HepG2 (cell line): ENCODE data around the gene AMZ2. TPM values are rescaled to one million over a fixed set of nuclear protein-coding genes. Genes with fewer than 3 reads are reported as not detected.

Source experiments
- ATAC-seq: fragments of 200-7000 bp; cut with Tn5 transposase; 3 replicates; pipeline ENCODE4 v1.9.1; 2020; ENCODE audit warnings: mild to moderate bottlenecking, moderate library complexity
- BruUV-seq: library from RNA; stranded (reverse); fragments of 400-500 nt; replicated peaks from 2 replicates; lab custom pipeline; 2021; lab: Mats Ljungman, UMichigan
- CTCF ChIA-PET: fragments of 300-600 bp; formaldehyde crosslinking; extraction: SDS; loops from one replicate; lab custom pipeline; 2021; ENCODE audit warnings: low total read pairs, inconsistent platforms, low intra/inter-chr PET ratio; lab: Yijun Ruan, JAX
- POLR2A ChIA-PET: fragments of 350-600 bp; sonication (Branson Sonifier 250); formaldehyde crosslinking; loops from one replicate; lab custom pipeline; 2020; ENCODE audit warnings: antibody characterized with exemption, inconsistent platforms; lab: Yijun Ruan, JAX
- DNase-seq: peaks from one replicate; pipeline ENCODE4 v3.0.0-alpha.2; 2015; ENCODE audit warnings: low spot score
- FAIRE-seq: peaks from 3 replicates; lab custom pipeline; 2011; peaks lifted over from hg19 to GRCh38; lab: Jason Lieb, UNC
- H2AFZ ChIP-seq: one replicate; pipeline ENCODE4 v1.6.1; 2011; ENCODE audit warnings: low read length, inconsistent platforms
- H3K27ac ChIP-seq: fragments of 300-600 bp; 3 replicates; pipeline ENCODE4 v1.8.0; 2011; ENCODE audit warnings: mixed run types, mild to moderate bottlenecking, mixed read lengths, low read length, inconsistent platforms; ENCODE audit not compliant: insufficient read depth; ENCODE audit errors: extremely low read length
- H3K27me3 ChIP-seq, 2 experiments: fragments of 200-600 bp in 1 of 2; 2 replicates in 1 of 2; 3 replicates in 1 of 2; pipeline versions ENCODE4 v1.6.0 to v1.8.0; 2011; ENCODE audit warnings: low read length in 2 of 2, mild to moderate bottlenecking in 2 of 2, moderate library complexity in 2 of 2, inconsistent platforms in 1 of 2; ENCODE audit not compliant: insufficient read depth in 2 of 2, control insufficient read depth in 1 of 2
- H3K36me3 ChIP-seq, 2 experiments: fragments of 200-600 bp in 1 of 2; replicated peaks in 1 of 2; 2 replicates in 1 of 2; 3 replicates in 1 of 2; pipeline versions ENCODE4 v1.5.1 to v1.8.0; 2011; ENCODE audit warnings: low read length in 2 of 2, inconsistent platforms in 1 of 2; ENCODE audit not compliant: insufficient read depth in 2 of 2, control insufficient read depth in 1 of 2
- H3K4me1 ChIP-seq: 2 replicates; pipeline ENCODE4 v1.5.1; 2012; ENCODE audit warnings: low read length, inconsistent platforms; ENCODE audit not compliant: insufficient read depth
- H3K4me2 ChIP-seq: 2 replicates; pipeline ENCODE4 v1.6.0; 2011; ENCODE audit warnings: low read depth, low read length, inconsistent platforms
- H3K4me3 ChIP-seq, 3 experiments: fragments of 200-600 bp in 1 of 3; sonication (generic), shearing (Covaris generic) in 1 of 3; replicated peaks in 1 of 3; 2 replicates each; pipeline ENCODE4 v1.5.1; 2011 to 2016; ENCODE audit warnings: low read length in 3 of 3, inconsistent platforms in 2 of 3, low read depth in 2 of 3, mild to moderate bottlenecking in 2 of 3, control low read depth in 1 of 3, mixed read lengths in 1 of 3; ENCODE audit not compliant: insufficient read depth in 1 of 3
- H3K79me2 ChIP-seq: one replicate; pipeline ENCODE4 v1.6.1; 2011; ENCODE audit warnings: low read length, inconsistent platforms; ENCODE audit not compliant: insufficient read depth
- H3K9ac ChIP-seq: 2 replicates; pipeline ENCODE4 v1.6.0; 2011; ENCODE audit warnings: mild to moderate bottlenecking, low read depth, low read length, inconsistent platforms; ENCODE audit not compliant: insufficient read depth
- H3K9me3 ChIP-seq: 2 replicates; pipeline ENCODE4 v1.5.1; 2012; ENCODE audit warnings: mild to moderate bottlenecking, low read length
- H4K20me1 ChIP-seq: 2 replicates; pipeline ENCODE4 v1.6.0; 2011; ENCODE audit warnings: inconsistent platforms, mild to moderate bottlenecking, low read length, moderate library complexity; ENCODE audit not compliant: insufficient read depth
- CEBPB ChIP-seq: IDR thresholded peaks from 2 replicates; pipeline ENCODE4 v1.6.1; 2011; ENCODE audit warnings: low read depth, low read length, improper control_type of control experiment, borderline replicate concordance
- CEBPG ChIP-seq: IDR thresholded peaks from 2 replicates; pipeline ENCODE4 v1.6.1; 2016
- CTCF ChIP-seq: sonication (generic); formaldehyde crosslinking; IDR thresholded peaks from 2 replicates; pipeline ENCODE4 v1.5.0; 2020; ENCODE audit warnings: mild to moderate bottlenecking, missing genetic modification reagents, moderate library complexity
- GPBP1L1 ChIP-seq: sonication (generic); formaldehyde crosslinking; IDR thresholded peaks from 2 replicates; pipeline ENCODE4 v1.5.0; 2020; ENCODE audit warnings: mild to moderate bottlenecking, missing genetic modification reagents
- RCOR2 ChIP-seq: IDR thresholded peaks from 2 replicates; pipeline ENCODE4 v1.6.1; 2016; ENCODE audit warnings: missing biosample characterization, missing genetic modification reagents
- RNF2 ChIP-seq: fragments of 450-650 bp; conservative IDR thresholded peaks from 2 replicates; pipeline ENCODE4 v1.6.1; 2016; ENCODE audit warnings: low read depth
- ZNF17 ChIP-seq: sonication (generic); formaldehyde crosslinking; IDR thresholded peaks from 2 replicates; pipeline ENCODE4 v1.5.0; 2020; ENCODE audit warnings: mild to moderate bottlenecking, missing genetic modification reagents
- ZNF24 ChIP-seq: fragments of 450-650 bp; IDR thresholded peaks from 2 replicates; pipeline ENCODE4 v1.6.1; 2017; ENCODE audit warnings: antibody characterized with exemption, mild to moderate bottlenecking
- ZNF335 ChIP-seq: sonication (generic); formaldehyde crosslinking; IDR thresholded peaks from 2 replicates; pipeline ENCODE4 v1.4.0; 2020; ENCODE audit warnings: missing genetic modification reagents
- ZNF616 ChIP-seq: sonication (generic); formaldehyde crosslinking; IDR thresholded peaks from 2 replicates; pipeline ENCODE4 v1.5.0; 2020; ENCODE audit warnings: low read depth, mild to moderate bottlenecking, missing genetic modification reagents
- ZSCAN22 ChIP-seq: sonication (generic); formaldehyde crosslinking; IDR thresholded peaks from 2 replicates; pipeline ENCODE4 v1.4.0; 2020; ENCODE audit warnings: mild to moderate bottlenecking, missing genetic modification reagents
- WGBS: methylation state at CpG from one replicate; pipeline ENCODE4 v1.1.6; 2017; ENCODE audit warnings: low lambda C conversion rate; 5-methylcytosine and 5-hydroxymethylcytosine counted together
- in situ Hi-C: cut with HindIII; loops from 2 replicates; pipeline ENCODE4 v1.10.0; 2017; ENCODE audit warnings: low pct_unique_long_range_greater_than_20kb; ENCODE audit not compliant: extremely low pct_ligation_motif_present
- intact Hi-C: fragments of 100-400 bp; cut with micrococcal nuclease; formaldehyde crosslinking; loops from one replicate; pipeline ENCODE4 v1.10.0; 2022; ENCODE audit not compliant: unreplicated experiment
- polyA plus RNA-seq, 8 experiments: library from polyadenylated mRNA; depleted of rRNA in 3 of 8; stranded (reverse) in 7 of 8; unstranded in 1 of 8; fragments of >200 nt; fragmentation: Illumina TruSeq in 4 of 8; extraction: Trizol in 4 of 8; gene quantifications; 2 replicates each; pipeline versions ENCODE4 v1.2.1 to v1.2.3, GENCODE V29; 2011 to 2016; ENCODE audit warnings: low read depth in 4 of 8, missing spikeins in 1 of 8, mixed read lengths in 1 of 8; ENCODE audit not compliant: insufficient read depth in 1 of 8
- total RNA-seq, 5 experiments: library from RNA; depleted of rRNA; stranded (reverse); fragments of >200 nt; fragmentation: Illumina TruSeq; extraction: Trizol; gene quantifications; 2 replicates each; pipeline ENCODE4 v1.2.3, GENCODE V29; 2016; ENCODE audit warnings: low read depth in 1 of 5
- TF ChIP-seq, protein P1 (sequence below): sonication (generic); formaldehyde crosslinking; IDR thresholded peaks from 2 replicates; pipeline ENCODE4 v1.8.1; 2023; ENCODE audit warnings: mild to moderate bottlenecking, missing genetic modification reagents
- TF ChIP-seq, protein P2 (sequence below): sonication (generic); formaldehyde crosslinking; conservative IDR thresholded peaks from 2 replicates; pipeline ENCODE4 v1.4.0; 2020; ENCODE audit warnings: mild to moderate bottlenecking, missing genetic modification reagents, moderate library complexity

The AMZ2 gene
- total and polyA plus RNA-seq, 2 of the 13 experiments (the other 11 are each of a cell fraction or from before 2014, with no cell fraction given): 86.9 to 90.2 TPM

GRCh38 chr17:68297195-68297594, 49.4 kb downstream of the AMZ2 start:
- FAIRE-seq (no peak), DNase-seq (no peak), ATAC-seq (no peak)
- BruUV-seq: no TSS peak
- no peak overlapping the region for H2AFZ ChIP-seq
- H3K4me1 ChIP-seq: peaks cover 60% of the 10 kb centered on the region
- no peaks in the 10 kb centered on the region for H4K20me1 ChIP-seq
- H3K27me3 ChIP-seq: no peaks in the 10 kb centered on the region
- TF ChIP-seq RCOR2 (CRISPR knock-in tag) (no peak), ZSCAN22 (no peak), ZNF24 (no peak), CEBPB (0 out of 2 replicates have a peak, but pooled peaks have one; percentile 10), ZNF17 (CRISPR knock-in tag) (no peak), CEBPG (0 out of 2 replicates have a peak, but pooled peaks have one; percentile 3), RNF2 (no peak)
- TF ChIP-seq, protein P1, sequence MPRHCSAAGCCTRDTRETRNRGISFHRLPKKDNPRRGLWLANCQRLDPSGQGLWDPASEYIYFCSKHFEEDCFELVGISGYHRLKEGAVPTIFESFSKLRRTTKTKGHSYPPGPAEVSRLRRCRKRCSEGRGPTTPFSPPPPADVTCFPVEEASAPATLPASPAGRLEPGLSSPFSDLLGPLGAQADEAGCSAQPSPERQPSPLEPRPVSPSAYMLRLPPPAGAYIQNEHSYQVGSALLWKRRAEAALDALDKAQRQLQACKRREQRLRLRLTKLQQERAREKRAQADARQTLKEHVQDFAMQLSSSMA (CRISPR knock-in tag): no peak
- intact Hi-C loops (no loop called here), in situ Hi-C loops (loop anchor here (25.0 kb wide), 1 partner anchor 465 kb away; no protein-coding TSS in a partner anchor)
- no peak overlapping the region for H3K4me2 ChIP-seq
- no peak overlapping the region for H3K9ac ChIP-seq
- no peaks in the 10 kb centered on the region for H3K36me3 ChIP-seq
- no peaks in the 10 kb centered on the region for H3K9me3 ChIP-seq
- H3K27ac ChIP-seq: no peak overlapping the region
- ChIA-PET POLR2A (interaction anchor here (1.5 kb wide), 1 partner anchor 86 kb away, joined by 6 read pairs; no protein-coding TSS in a partner anchor), CTCF (no interaction called here)
- WGBS: 79% methylated on average over 4 of the region's 4 CpGs
- no peak overlapping the region for H3K4me3 ChIP-seq
- peaks cover 3% of the 10 kb centered on the region for H3K79me2 ChIP-seq

- no peaks in the 10 kb centered on the region for H3K36me3 ChIP-seq
- CTCF ChIA-PET: no interaction called here
- intact Hi-C loops (no loop called here), in situ Hi-C loops (loop anchor here (25.0 kb wide), 1 partner anchor 464 kb away; no protein-coding TSS in a partner anchor)
- no peak overlapping the region for H3K27ac ChIP-seq
- peaks cover 61% of the 10 kb centered on the region for H3K4me1 ChIP-seq
- DNase-seq (no peak), FAIRE-seq (no peak), ATAC-seq (no peak)
- H2AFZ ChIP-seq: no peak overlapping the region
- H3K4me3 ChIP-seq: no peak overlapping the region
- H3K4me2 ChIP-seq: no peak overlapping the region
- POLR2A ChIA-PET: no interaction called here
- no TSS peak for BruUV-seq
- peaks cover 2% of the 10 kb centered on the region for H3K79me2 ChIP-seq
- no peaks in the 10 kb centered on the region for H3K9me3 ChIP-seq
- H3K9ac ChIP-seq: no peak overlapping the region
- H3K27me3 ChIP-seq: no peaks in the 10 kb centered on the region
- H4K20me1 ChIP-seq: no peaks in the 10 kb centered on the region
- TF ChIP-seq ZNF616 (CRISPR knock-in tag) (no peak), CTCF (CRISPR knock-in tag) (no peak), ZNF335 (CRISPR knock-in tag) (no peak), GPBP1L1 (CRISPR knock-in tag) (no peak)
- TF ChIP-seq, protein P2, sequence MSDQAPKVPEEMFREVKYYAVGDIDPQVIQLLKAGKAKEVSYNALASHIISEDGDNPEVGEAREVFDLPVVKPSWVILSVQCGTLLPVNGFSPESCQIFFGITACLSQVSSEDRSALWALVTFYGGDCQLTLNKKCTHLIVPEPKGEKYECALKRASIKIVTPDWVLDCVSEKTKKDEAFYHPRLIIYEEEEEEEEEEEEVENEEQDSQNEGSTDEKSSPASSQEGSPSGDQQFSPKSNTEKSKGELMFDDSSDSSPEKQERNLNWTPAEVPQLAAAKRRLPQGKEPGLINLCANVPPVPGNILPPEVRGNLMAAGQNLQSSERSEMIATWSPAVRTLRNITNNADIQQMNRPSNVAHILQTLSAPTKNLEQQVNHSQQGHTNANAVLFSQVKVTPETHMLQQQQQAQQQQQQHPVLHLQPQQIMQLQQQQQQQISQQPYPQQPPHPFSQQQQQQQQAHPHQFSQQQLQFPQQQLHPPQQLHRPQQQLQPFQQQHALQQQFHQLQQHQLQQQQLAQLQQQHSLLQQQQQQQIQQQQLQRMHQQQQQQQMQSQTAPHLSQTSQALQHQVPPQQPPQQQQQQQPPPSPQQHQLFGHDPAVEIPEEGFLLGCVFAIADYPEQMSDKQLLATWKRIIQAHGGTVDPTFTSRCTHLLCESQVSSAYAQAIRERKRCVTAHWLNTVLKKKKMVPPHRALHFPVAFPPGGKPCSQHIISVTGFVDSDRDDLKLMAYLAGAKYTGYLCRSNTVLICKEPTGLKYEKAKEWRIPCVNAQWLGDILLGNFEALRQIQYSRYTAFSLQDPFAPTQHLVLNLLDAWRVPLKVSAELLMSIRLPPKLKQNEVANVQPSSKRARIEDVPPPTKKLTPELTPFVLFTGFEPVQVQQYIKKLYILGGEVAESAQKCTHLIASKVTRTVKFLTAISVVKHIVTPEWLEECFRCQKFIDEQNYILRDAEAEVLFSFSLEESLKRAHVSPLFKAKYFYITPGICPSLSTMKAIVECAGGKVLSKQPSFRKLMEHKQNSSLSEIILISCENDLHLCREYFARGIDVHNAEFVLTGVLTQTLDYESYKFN: no peak
Observed at GRCh38 chr17:68298601-68299000, 50.8 kb downstream of the AMZ2 start.
